HG03139 (cell line): ENCODE data around the gene FAM236A.
"Not testable (repeated sequence)": the region's sequence is repeated elsewhere in the genome, so short reads cannot be mapped to it uniquely, and the experiment has no call there.

Experiments
- ATAC-seq: cut with Tn5 transposase; IDR thresholded peaks from one replicate; pipeline ENCODE4 v1.9.1; 2021; ENCODE audit not compliant: unreplicated experiment

Gene FAM236A

DNA sequence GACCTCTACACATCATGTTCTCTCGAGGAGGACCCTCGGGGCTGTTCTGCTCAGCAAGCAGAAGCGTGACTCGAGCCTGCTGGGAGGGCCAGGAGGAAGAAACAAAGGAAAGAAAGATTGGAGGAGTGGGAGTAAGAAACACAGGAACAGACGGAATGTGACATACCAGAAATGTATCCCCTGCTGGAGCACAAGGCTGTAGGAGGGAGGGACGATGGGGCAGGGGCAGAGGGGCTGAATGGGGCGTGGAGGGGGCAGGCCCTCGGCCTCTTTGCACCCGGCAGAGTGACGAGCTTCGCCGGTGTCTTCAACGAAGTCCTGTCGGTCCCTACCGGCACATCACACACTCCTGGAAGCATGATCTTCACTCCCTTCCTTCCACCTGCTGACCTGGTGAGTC lies at the start of gene FAM236A:
Gene FAM236A (plus strand): TSS at position 301 of the 400 bp plus-strand sequence. CDS start 57 bp downstream, at position 358.
- ATAC-seq: not testable (repeated sequence)

- not testable (repeated sequence) for ATAC-seq
Measured at GRCh38 chrX:72889740-72890139, 48.3 kb upstream of the FAM236A start.

- ATAC-seq: not testable (repeated sequence)
Measured at GRCh38 chrX:72912315-72912714, 25.7 kb upstream of the FAM236A start, which contains the start of gene FAM236C. Gene FAM236C, plus strand, starts transcription at chrX:72912615. Its CDS starts 100 bp downstream, at chrX:72912715.

DNA sequence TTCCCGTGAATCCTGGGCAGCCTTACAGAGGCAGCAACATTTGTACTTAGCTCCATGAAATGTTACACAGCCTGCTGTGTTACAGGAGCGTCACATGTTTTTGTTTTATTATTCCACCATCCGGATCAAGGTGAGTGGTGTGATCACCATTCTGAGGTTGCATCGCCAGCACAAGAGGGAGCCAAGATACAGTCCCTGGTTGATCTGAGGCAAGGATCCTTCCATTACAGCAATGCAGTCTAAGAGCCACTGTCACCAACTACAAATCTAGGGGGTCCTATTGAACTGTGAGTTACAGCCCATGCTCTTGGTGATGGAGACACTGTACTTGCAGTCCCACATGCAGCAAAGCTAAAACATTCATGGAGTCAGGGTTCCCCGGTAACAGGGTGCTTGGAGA lies 21.9 kb upstream of the FAM236A start:
- ATAC-seq: not testable (repeated sequence)

- ATAC-seq: not testable (repeated sequence)
Measured at GRCh38 chrX:72932283-72932682, 5.7 kb upstream of the FAM236A start.

DNA sequence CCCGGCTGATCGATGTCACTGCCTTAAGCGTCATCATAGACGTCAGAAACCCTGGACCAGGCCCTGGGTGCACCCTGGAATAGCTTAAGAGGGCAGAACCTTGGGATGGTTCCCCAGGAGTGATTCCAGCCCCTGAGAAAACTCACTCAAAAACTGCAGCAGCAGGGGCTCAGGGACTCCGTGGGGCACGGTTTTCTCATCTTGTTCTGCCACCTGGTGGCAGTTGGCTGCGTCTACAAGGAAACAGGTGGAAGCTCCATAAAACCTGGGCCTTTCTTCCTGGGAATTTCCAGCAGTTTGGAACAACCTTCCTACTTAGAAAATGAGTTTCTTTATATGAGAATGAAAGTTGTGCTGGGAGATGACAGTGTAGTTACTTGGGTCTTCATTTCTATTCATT lies 1.6 kb upstream of the FAM236A start:
- ATAC-seq: not testable (repeated sequence)

DNA sequence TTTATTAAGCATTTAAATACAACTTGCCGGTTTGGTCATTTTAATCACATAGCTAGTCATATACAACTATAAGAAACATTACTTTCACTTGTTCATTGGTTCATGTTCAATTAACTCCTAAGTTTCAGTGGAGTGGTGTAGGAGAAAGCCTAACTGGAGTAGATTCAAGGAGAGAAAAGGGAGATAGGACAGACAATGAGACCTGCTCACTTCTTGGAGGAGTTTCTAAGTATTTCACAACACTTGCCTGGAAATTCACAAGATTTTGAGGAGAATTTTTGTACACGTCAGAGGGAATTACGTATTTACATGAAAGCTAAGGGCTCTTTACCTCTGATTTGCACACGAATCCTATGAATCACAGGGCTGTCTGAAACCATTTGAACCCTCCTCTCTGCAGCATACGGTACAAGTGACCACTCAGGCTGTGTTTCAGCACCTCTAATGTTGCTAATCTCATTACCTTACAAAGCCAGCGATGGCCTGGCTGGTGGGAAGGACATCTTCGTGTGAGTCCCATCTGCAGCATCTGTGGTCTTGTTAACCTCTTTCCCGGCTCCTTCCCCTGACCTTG lies 1.0 kb upstream of the FAM236A start:
- not testable (repeated sequence) for ATAC-seq

DNA sequence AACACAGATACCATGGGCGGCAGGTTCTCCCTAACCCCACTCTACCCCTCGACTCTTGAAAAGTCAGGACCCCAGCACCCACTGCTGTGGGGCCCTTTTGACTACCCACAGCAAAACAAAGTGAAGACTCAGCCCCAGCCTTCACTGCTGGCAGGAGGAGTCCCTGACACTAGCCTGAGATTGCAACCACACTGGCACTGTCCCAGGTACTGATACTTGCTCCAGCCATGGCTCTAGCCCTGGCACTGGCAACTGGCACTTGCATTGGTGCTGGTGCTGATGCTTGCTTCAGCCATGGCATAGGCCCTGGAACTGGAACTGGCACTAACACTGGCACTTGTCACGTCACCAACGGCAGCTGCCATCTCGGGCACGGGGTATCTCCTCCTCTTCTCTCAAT lies 4.3 kb downstream of the FAM236A start:
- ATAC-seq: not testable (repeated sequence)

DNA sequence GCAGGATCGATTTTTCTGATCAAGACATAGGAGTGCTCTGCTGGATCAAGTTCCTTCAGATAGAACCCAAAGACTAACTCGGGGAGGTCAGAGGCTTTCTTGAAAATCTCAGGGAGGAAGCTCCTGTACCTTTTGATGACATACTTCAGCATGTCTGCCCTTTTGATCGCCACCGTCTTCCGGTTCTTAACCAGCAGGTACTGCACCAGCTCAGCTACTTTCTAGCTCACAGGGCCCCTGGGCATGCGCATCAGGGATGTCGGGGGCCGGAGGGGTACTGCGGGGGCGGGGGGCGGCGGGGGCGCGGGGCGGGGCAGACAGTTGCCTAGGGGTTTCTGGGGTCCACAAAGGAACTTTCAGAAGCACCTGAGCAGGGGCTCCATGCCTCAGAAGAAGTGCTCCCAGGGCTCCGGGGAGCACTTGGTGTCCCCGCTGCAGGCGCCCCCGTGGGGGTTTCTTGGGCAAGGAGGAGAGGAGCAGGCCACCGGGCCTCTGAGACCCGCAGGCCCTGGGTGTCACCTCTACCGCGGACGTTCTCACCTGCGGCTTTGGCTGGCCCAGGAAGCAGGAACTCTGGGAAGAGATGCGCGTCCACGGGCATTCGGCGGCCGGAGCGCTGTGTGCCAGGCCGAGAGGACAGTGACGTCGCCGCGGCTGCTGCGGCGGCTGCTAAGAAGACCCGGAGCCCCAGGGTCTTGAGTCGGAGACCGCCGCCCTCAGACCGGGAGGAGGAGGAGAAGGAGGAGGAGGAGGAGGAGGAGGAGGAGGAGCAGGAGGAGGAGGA lies 5.2 kb downstream of the FAM236A start:
- not testable (repeated sequence) for ATAC-seq

GRCh38 chrX:72943819-72944169 lies 5.8 kb downstream of the FAM236A start, which contains the start of gene DMRTC1:
Gene DMRTC1, minus strand, starts transcription at chrX:72943837. Its CDS starts 68,143 bp downstream, at chrX:72875694.
- peak; percentile 78 for ATAC-seq

DNA sequence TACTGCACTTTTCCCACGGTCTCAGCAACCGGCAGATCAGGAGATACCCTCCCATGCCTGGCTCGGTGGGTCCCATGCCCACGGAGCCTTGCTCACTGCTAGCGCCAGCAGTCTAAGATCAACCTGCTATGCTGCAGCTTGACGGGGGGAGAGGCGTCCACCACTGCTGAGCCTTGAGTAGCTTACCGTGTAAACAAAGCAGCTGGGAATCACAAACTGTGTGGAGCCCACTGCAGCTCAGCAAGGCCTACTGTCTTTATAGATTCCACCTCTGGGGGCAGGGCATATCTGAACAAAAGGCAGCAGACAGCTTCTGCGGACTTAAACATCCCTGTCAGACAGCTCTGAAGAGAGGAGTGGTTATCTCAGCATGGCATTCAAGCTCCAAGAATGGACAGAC lies 22.0 kb downstream of the FAM236A start:
- ATAC-seq: not testable (repeated sequence)

DNA sequence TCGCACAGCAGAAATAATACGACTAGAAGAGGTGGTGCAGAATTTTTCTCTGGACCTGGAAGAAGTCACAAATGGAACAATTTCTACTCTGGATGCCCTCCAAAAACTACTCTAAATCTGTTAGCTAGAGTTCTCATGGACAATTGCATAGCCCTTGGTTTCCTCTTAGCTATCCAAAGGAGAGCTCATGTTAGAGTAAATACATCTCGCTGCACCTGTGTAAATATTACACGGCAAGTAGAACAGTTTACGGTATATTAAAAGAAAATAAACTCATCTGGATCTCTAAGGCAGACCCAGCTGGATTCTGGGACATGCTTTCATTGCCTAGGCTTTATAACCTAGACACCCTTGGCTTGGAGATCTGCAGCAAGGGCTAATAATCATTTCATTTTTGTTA lies 33.9 kb downstream of the FAM236A start:
- ATAC-seq: not testable (repeated sequence)

- not testable (repeated sequence) for ATAC-seq
Measured at GRCh38 chrX:72974885-72975284, 36.9 kb downstream of the FAM236A start.

DNA sequence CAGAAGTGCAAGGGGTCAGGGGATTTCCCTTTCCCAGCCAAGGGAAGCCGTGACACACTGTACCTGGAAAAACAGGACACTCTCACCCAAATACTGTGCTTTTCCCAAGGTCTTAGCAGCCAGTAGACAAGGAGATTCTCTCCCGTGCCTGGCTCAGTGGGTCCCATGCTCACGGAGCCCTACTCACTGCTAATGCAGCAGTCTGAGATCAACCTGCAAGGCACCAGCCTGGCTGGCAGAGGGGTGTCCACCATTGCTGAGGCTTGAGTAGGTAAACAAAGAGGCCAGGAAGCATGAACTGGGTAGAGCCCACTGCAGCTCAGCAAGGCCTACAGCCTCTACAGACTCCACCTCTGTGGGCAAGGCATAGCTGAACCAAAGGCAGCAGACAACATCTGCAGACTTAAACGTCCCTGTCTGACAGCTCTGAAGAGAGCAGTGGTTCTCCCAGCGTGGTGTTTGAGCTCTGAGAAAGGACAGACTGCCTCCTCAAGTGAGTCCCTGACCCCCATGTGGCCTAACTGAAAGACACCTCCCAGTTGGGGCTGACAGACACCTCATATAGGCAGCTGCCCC lies 43.0 kb downstream of the FAM236A start:
- ATAC-seq: not testable (repeated sequence)
